ENCODE data around the gene RASAL3. TPM values are rescaled to one million over a fixed set of nuclear protein-coding genes. Genes with fewer than 3 reads are reported as not detected.

The RASAL3 gene
- total RNA-seq, 1 experiment from 2014 or later: 1.9 TPM

- H2AK5ac ChIP-seq (ENCODE audit: insufficient read length, low read length): no peak overlapping the region
- TF ChIP-seq CTCF (conservative IDR thresholded peaks at IDR 0.05): no peak
- H3T11ph ChIP-seq (ENCODE audit: low read length): no peak overlapping the region
- H3K4me1 ChIP-seq (ENCODE audit: insufficient read depth, low read length): no peaks in the 10 kb centered on the region; the same call in 1 of the 2 replicates
- H3K4ac ChIP-seq (ENCODE audit: low read depth, low read length): no peak overlapping the region
- no peak overlapping the region for H3K27ac ChIP-seq (ENCODE audit: insufficient read length, low read depth, low read length)
- H4K8ac ChIP-seq (replicated peaks; ENCODE audit: insufficient read length, low read depth, low read length): no peak overlapping the region
- no peak overlapping the region for H4K91ac ChIP-seq (ENCODE audit: insufficient read length, low read depth, low read length)
- H2BK20ac ChIP-seq (ENCODE audit: low read depth, low read length, poor library complexity, severe bottlenecking): no peak overlapping the region
- H3K9me3 Mint-ChIP-seq: peaks cover 0 to under 1% of the 10 kb centered on the region in 2 experiments; a peak in 3 of 5 replicates
- H3K18ac ChIP-seq (ENCODE audit: insufficient read length, low read depth, low read length): no peak overlapping the region
- peaks cover 7 to 8% of the 10 kb centered on the region in 2 experiments for H3K4me1 Mint-ChIP-seq
- H3K79me2 ChIP-seq (ENCODE audit: insufficient read depth, low read length): no peaks in the 10 kb centered on the region
- H2AFZ ChIP-seq (ENCODE audit: low read length): no peak overlapping the region
- no peak overlapping the region for H3K27ac Mint-ChIP-seq
- H3K23me2 ChIP-seq (ENCODE audit: insufficient read length, low read depth, low read length, poor library complexity, severe bottlenecking): peaks cover 12% of the 10 kb centered on the region
- no peak overlapping the region for H2BK15ac ChIP-seq (ENCODE audit: low read depth, low read length)
- H2BK5ac ChIP-seq (ENCODE audit: insufficient read length, low read length): no peak overlapping the region
- H4K20me1 ChIP-seq (ENCODE audit: control insufficient read depth, insufficient read depth, insufficient read length): no peaks in the 10 kb centered on the region
- H3K14ac ChIP-seq (ENCODE audit: insufficient read depth, low read length): no peak overlapping the region
- no peak overlapping the region for H2BK120ac ChIP-seq (ENCODE audit: low read depth, low read length, poor library complexity, severe bottlenecking)
- no peak overlapping the region for H4K5ac ChIP-seq (ENCODE audit: insufficient read length, low read depth, low read length)
- no peaks in the 10 kb centered on the region for H3K9me3 ChIP-seq (ENCODE audit: control insufficient read depth, low read depth, low read length)
- H3K36me3 Mint-ChIP-seq (ENCODE audit: insufficient read depth in 1 of 3, low read depth in 3 of 3): no peaks in the 10 kb centered on the region
- H3K4me3 Mint-ChIP-seq: no peak overlapping the region
- H3K23ac ChIP-seq (ENCODE audit: insufficient read length, low read depth, low read length): no peak overlapping the region
- no peaks in the 10 kb centered on the region for H3K27me3 ChIP-seq (ENCODE audit: insufficient read depth, low read length)
- H3K9ac ChIP-seq (ENCODE audit: extremely low read depth, insufficient read length, low read length): no peak overlapping the region
- peaks cover 2% of the 10 kb centered on the region; the same call in 1 of the 2 replicates for H3K27me3 Mint-ChIP-seq (ENCODE audit: low read depth)
- no peak overlapping the region for H3K56ac ChIP-seq (ENCODE audit: insufficient read length, low read depth, low read length)
- no peak overlapping the region for H3K4me2 ChIP-seq (ENCODE audit: insufficient read depth, insufficient read length, low read length)
- DNase-seq: no peak
- H2BK12ac ChIP-seq (ENCODE audit: insufficient read length, low read depth, low read length): no peak overlapping the region
- no peaks in the 10 kb centered on the region for H3K79me1 ChIP-seq (ENCODE audit: insufficient read depth, low read depth, low read length, poor library complexity, severe bottlenecking)
- no CpG with 5 or more reads among the region's 9 CpGs for WGBS (ENCODE audit: extremely low coverage, insufficient read length, low lambda C conversion rate)
These were observed 19.1 kb downstream of the RASAL3 start for GRCh38 chr19:15445227-15445605.
